Hepatocyte (in vitro differentiated cells): ENCODE results near the gene NTN4. TPM values are rescaled to one million over a fixed set of nuclear protein-coding genes. Genes with fewer than 3 reads are reported as not detected.

Experiments
- DNase-seq: peaks from one replicate; pipeline ENCODE4 v3.0.0-alpha.2; 2016; ENCODE audit warnings: low spot score
- H2AFZ ChIP-seq: fragments of 200-600 bp; sonication (generic); 2 replicates; pipeline ENCODE4 v1.6.0; 2016; ENCODE audit warnings: antibody characterized with exemption, mild to moderate bottlenecking
- H3K27ac ChIP-seq: fragments of 200-600 bp; sonication (generic); 2 replicates; pipeline ENCODE4 v1.5.1; 2016; ENCODE audit warnings: mild to moderate bottlenecking
- H3K27me3 ChIP-seq: fragments of 200-600 bp; sonication (generic); 2 replicates; pipeline ENCODE4 v1.6.1; 2016
- H3K36me3 ChIP-seq: fragments of 200-600 bp; sonication (generic); replicated peaks from 2 replicates; pipeline ENCODE4 v1.5.1; 2016; ENCODE audit warnings: low read depth; ENCODE audit not compliant: insufficient read depth
- H3K4me1 ChIP-seq: fragments of 200-600 bp; sonication (generic); 2 replicates; pipeline ENCODE4 v1.5.1; 2016; ENCODE audit warnings: mild to moderate bottlenecking, moderate library complexity; ENCODE audit not compliant: insufficient read depth
- H3K4me2 ChIP-seq: fragments of 200-600 bp; sonication (generic); 2 replicates; pipeline ENCODE4 v1.6.0; 2016
- H3K4me3 ChIP-seq: fragments of 200-600 bp; sonication (generic); 2 replicates; pipeline ENCODE4 v1.5.1; 2016; ENCODE audit warnings: mild to moderate bottlenecking
- H3K79me2 ChIP-seq: fragments of 200-600 bp; sonication (generic); 2 replicates; pipeline ENCODE4 v1.6.0; 2017; ENCODE audit warnings: mild to moderate bottlenecking
- H3K9me2 ChIP-seq: fragments of 200-600 bp; sonication (generic); replicated peaks from 2 replicates; pipeline ENCODE4 v1.6.0; 2017; ENCODE audit warnings: mild to moderate bottlenecking; ENCODE audit not compliant: insufficient read depth
- H3K9me3 ChIP-seq: fragments of 200-600 bp; sonication (generic); 2 replicates; pipeline ENCODE4 v1.5.1; 2016; ENCODE audit warnings: low read depth, mild to moderate bottlenecking
- H4K20me1 ChIP-seq: fragments of 200-600 bp; sonication (generic); 2 replicates; pipeline ENCODE4 v1.6.0; 2016; ENCODE audit warnings: mild to moderate bottlenecking; ENCODE audit not compliant: insufficient read depth, poor library complexity, severe bottlenecking
- EZH2 ChIP-seq: fragments of 200-600 bp; sonication (generic); IDR thresholded peaks from 2 replicates; pipeline ENCODE4 v1.6.1; 2016; ENCODE audit warnings: antibody characterized with exemption, mild to moderate bottlenecking, borderline replicate concordance
- EZH2phosphoT487 ChIP-seq: fragments of 200-600 bp; sonication (generic); IDR thresholded peaks from one replicate; pipeline ENCODE4 v1.6.1; 2018; ENCODE audit warnings: antibody characterized with exemption, mild to moderate bottlenecking, low read depth, moderate library complexity; ENCODE audit not compliant: unreplicated experiment, severe bottlenecking
- WGBS: methylation state at CpG from one replicate; pipeline ENCODE4 v1.1.6; 2016; ENCODE audit warnings: low lambda C conversion rate; ENCODE audit errors: missing lambda C conversion rate; 5-methylcytosine and 5-hydroxymethylcytosine counted together
- polyA plus RNA-seq: library from polyadenylated mRNA; unstranded; fragments of >200 nt; fragmentation: Nextera tagmentation; extraction: Ambion mirVana; gene quantifications from 2 replicates; pipeline ENCODE4 v1.2.1, GENCODE V29; 2016
- total RNA-seq: library from RNA; depleted of rRNA; stranded (reverse); fragments of >200 nt; gene quantifications from 2 replicates; pipeline ENCODE4 v1.2.3, GENCODE V29; 2014
- TF ChIP-seq, protein P1 (sequence below): fragments of 200-600 bp; sonication (generic); IDR thresholded peaks from 2 replicates; pipeline ENCODE4 v1.5.1; 2016; ENCODE audit warnings: antibody characterized with exemption, mild to moderate bottlenecking; ENCODE audit not compliant: poor library complexity

Gene NTN4
- total and polyA plus RNA-seq, 2 experiments from 2014 or later: 20.2 to 37.0 TPM

DNA sequence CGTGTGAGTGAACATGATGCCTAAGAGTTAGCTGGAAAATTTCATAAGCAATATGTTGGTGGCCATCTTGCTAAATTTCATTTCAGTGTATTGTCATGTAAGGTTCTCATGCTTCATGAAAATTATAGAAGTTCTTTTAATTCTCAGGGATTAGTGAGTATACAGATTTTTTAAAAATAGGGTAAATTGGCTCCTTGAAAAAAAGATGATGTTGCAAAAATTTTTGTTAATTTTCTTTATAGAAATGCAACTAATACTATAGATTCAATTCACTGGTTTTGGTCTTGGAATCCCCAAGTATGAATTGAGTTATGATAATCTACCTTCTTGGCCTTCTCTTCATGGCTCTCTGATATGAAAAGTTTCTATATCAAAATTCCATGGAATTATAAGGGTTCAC lies 75.4 kb downstream of the NTN4 start:
- Histone ChIP-seq H3K4me3 (no peak overlapping the region), H3K4me2 (no peak overlapping the region), H3K9me3 (no peaks in the 10 kb centered on the region), H2AFZ (no peak overlapping the region), H3K27ac (no peak overlapping the region), H3K9me2 (no peaks in the 10 kb centered on the region), H3K4me1 (no peaks in the 10 kb centered on the region), H4K20me1 (no peaks in the 10 kb centered on the region), H3K79me2 (no peaks in the 10 kb centered on the region), H3K36me3 (no peaks in the 10 kb centered on the region), H3K27me3 (no peaks in the 10 kb centered on the region)
- no peak for DNase-seq
- TF ChIP-seq EZH2: no peak
- 94% methylated on average over 1 of the region's 1 CpG for WGBS

DNA sequence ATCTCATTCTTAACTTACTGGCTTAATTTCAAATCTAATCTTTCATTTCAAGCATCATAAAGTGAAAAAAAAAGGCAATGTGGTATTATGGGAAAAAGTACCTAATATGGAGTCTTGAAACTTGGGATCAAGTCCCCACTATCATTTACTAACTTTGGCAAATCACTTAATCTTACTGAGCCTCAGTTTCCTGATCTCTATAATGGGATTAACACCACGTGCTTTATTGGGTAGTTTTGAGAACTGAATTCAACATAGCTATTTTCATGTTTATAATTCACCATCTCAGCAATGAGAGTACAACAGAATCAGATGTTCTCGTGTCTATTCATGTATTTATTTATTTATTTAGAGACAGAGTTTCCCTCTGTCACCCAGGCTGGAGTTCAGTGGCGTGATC lies 78.3 kb downstream of the NTN4 start:
- Histone ChIP-seq H4K20me1 (no peaks in the 10 kb centered on the region), H3K4me1 (no peaks in the 10 kb centered on the region), H3K9me2 (no peaks in the 10 kb centered on the region), H2AFZ (no peak overlapping the region), H3K27me3 (no peaks in the 10 kb centered on the region), H3K36me3 (no peaks in the 10 kb centered on the region), H3K4me3 (no peak overlapping the region), H3K27ac (no peak overlapping the region), H3K4me2 (no peak overlapping the region), H3K79me2 (no peaks in the 10 kb centered on the region), H3K9me3 (no peaks in the 10 kb centered on the region)
- no peak for DNase-seq
- 93% methylated on average over 3 of the region's 3 CpGs for whole genome bisulfite sequencing
- TF ChIP-seq, protein P1, sequence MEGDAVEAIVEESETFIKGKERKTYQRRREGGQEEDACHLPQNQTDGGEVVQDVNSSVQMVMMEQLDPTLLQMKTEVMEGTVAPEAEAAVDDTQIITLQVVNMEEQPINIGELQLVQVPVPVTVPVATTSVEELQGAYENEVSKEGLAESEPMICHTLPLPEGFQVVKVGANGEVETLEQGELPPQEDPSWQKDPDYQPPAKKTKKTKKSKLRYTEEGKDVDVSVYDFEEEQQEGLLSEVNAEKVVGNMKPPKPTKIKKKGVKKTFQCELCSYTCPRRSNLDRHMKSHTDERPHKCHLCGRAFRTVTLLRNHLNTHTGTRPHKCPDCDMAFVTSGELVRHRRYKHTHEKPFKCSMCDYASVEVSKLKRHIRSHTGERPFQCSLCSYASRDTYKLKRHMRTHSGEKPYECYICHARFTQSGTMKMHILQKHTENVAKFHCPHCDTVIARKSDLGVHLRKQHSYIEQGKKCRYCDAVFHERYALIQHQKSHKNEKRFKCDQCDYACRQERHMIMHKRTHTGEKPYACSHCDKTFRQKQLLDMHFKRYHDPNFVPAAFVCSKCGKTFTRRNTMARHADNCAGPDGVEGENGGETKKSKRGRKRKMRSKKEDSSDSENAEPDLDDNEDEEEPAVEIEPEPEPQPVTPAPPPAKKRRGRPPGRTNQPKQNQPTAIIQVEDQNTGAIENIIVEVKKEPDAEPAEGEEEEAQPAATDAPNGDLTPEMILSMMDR: no peak
- TF ChIP-seq EZH2: no peak
- no peak for TF ChIP-seq EZH2phosphoT487

DNA sequence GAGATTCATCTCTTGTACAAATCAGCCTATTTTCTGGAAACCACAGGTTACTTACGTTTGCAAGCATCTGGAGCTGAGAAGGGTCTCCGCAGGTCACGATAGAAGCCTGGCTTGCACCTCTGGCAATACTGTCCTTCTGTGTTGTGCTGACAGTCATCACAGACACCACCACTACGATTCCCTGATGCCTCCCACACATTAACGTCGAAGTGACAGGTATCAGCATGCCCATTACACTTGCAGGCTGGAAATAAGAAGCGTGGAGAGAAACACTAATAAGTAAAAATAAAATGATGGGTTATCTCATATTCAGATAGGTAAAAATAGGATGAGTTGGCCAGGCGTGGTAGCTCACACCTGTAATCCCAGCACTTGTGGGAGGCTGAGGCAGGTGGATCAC lies 80.2 kb downstream of the NTN4 start:
- no peak overlapping the region for H2AFZ ChIP-seq
- H3K79me2 ChIP-seq: no peaks in the 10 kb centered on the region
- no peaks in the 10 kb centered on the region for H3K9me2 ChIP-seq
- no peaks in the 10 kb centered on the region for H4K20me1 ChIP-seq
- no peaks in the 10 kb centered on the region for H3K9me3 ChIP-seq
- no peaks in the 10 kb centered on the region for H3K27me3 ChIP-seq
- H3K4me2 ChIP-seq: no peak overlapping the region
- no peak overlapping the region for H3K4me3 ChIP-seq
- no peak overlapping the region for H3K27ac ChIP-seq
- H3K36me3 ChIP-seq: no peaks in the 10 kb centered on the region
- no peaks in the 10 kb centered on the region for H3K4me1 ChIP-seq
- 90% methylated on average over 8 of the region's 8 CpGs for WGBS
- DNase-seq: no peak
- TF ChIP-seq, protein P1: no peak
- TF ChIP-seq EZH2phosphoT487 (no peak), EZH2 (no peak)

DNA sequence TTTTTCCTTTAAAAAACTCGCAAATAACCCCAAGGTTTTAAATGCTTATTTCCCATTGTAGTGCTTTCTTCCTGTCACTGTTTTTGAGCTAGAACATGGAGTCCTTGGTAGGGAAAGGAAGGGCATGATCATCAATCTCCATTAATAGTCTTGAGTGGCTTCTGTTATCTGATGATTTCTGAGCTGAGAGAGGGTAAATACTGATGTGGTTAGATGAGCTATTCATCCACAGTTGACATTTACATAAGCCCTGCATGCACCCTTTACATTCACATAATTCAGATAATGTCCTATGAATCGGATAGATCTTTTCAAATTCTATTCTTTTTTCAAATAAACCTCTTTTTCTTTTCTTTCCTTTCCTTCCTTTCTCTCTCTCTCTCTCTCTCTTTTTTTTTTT lies 81.4 kb downstream of the NTN4 start:
- Histone ChIP-seq H4K20me1 (no peaks in the 10 kb centered on the region), H3K79me2 (no peaks in the 10 kb centered on the region), H3K27ac (no peak overlapping the region), H3K9me3 (no peaks in the 10 kb centered on the region), H3K36me3 (no peaks in the 10 kb centered on the region), H3K4me1 (no peaks in the 10 kb centered on the region), H3K27me3 (no peaks in the 10 kb centered on the region), H3K4me2 (no peak overlapping the region), H3K9me2 (no peaks in the 10 kb centered on the region), H2AFZ (no peak overlapping the region), H3K4me3 (no peak overlapping the region)
- TF ChIP-seq EZH2 (no peak), EZH2phosphoT487 (no peak)
- TF ChIP-seq, protein P1: no peak
- WGBS: 77% methylated on average over 2 of the region's 2 CpGs
- DNase-seq: no peak
